ENCODE results near the gene CEBPA. TPM values are rescaled to one million over a fixed set of nuclear protein-coding genes. Genes with fewer than 3 reads are reported as not detected.

CEBPA gene
- total and polyA plus RNA-seq, 3 donors from 2014 or later: 3.5 to 5.0 (median 4.7) TPM

GRCh38 chr19:33343859-33344572 lies 41.7 kb upstream of the CEBPA start:
- H3K36me3 ChIP-seq (ENCODE audit: low read depth, missing control alignments): no peaks in the 10 kb centered on the region
- H3K27me3 ChIP-seq: no peaks in the 10 kb centered on the region
- TF ChIP-seq, protein P1, sequence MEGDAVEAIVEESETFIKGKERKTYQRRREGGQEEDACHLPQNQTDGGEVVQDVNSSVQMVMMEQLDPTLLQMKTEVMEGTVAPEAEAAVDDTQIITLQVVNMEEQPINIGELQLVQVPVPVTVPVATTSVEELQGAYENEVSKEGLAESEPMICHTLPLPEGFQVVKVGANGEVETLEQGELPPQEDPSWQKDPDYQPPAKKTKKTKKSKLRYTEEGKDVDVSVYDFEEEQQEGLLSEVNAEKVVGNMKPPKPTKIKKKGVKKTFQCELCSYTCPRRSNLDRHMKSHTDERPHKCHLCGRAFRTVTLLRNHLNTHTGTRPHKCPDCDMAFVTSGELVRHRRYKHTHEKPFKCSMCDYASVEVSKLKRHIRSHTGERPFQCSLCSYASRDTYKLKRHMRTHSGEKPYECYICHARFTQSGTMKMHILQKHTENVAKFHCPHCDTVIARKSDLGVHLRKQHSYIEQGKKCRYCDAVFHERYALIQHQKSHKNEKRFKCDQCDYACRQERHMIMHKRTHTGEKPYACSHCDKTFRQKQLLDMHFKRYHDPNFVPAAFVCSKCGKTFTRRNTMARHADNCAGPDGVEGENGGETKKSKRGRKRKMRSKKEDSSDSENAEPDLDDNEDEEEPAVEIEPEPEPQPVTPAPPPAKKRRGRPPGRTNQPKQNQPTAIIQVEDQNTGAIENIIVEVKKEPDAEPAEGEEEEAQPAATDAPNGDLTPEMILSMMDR (IDR thresholded peaks at IDR 0.05): no peak
- TF ChIP-seq POLR2A (IDR thresholded peaks at IDR 0.05): no peak
- H3K27ac ChIP-seq: no peak overlapping the region
- DNase-seq: peak; percentile 28
- WGBS, 2 donors: 24 to 33% methylated on average over 12 of the region's 12 CpGs
- H3K9me3 ChIP-seq: no peaks in the 10 kb centered on the region
- peaks cover 4% of the 10 kb centered on the region for H3K4me1 ChIP-seq
- H3K4me3 ChIP-seq: no peak overlapping the region
- intact Hi-C loops (cut with DNase I; ENCODE audit: low total_unique reads): no loop called here

GRCh38 chr19:33343301-33343700 lies 41.0 kb upstream of the CEBPA start:
- Histone ChIP-seq H3K27me3 (no peaks in the 10 kb centered on the region), H3K4me3 (no peak overlapping the region), H3K27ac (no peak overlapping the region), H3K9me3 (no peaks in the 10 kb centered on the region), H3K36me3 (ENCODE audit: low read depth, missing control alignments) (no peaks in the 10 kb centered on the region), H3K4me1 (no peaks in the 10 kb centered on the region)
- 83 to 91% methylated on average over 2 of the region's 2 CpGs for WGBS, 2 donors
- DNase-seq: no peak
- TF ChIP-seq POLR2A (IDR thresholded peaks at IDR 0.05): no peak
- TF ChIP-seq, protein P1 (IDR thresholded peaks at IDR 0.05): no peak
- intact Hi-C loops (cut with DNase I; ENCODE audit: low total_unique reads): no loop called here

DNA sequence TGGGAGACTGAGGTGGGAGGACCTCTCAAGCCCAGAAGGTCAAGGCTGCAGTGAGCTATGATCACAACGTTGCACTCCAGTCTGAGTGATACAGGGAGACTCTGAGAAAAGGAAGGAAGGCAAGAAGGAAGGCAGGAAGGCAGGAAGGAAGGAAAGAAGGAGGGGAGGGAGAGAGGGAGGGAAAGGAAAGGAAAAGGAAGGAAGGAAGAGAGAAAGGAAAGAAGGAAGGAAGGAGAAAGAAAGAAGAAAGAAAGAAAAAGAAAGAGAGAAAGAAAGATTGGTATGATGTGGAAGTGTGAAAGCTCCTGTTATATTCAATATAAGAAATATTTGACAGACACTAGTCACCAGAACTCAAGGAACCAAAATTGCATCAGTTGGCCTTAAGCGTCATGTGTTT lies 38.7 kb upstream of the CEBPA start:
- no peaks in the 10 kb centered on the region for H3K27me3 ChIP-seq
- H3K27ac ChIP-seq: no peak overlapping the region
- H3K9me3 ChIP-seq: no peaks in the 10 kb centered on the region
- no peak for DNase-seq
- H3K4me1 ChIP-seq: no peaks in the 10 kb centered on the region
- no peak for TF ChIP-seq POLR2A (IDR thresholded peaks at IDR 0.05)
- TF ChIP-seq, protein P1 (IDR thresholded peaks at IDR 0.05): no peak
- no peaks in the 10 kb centered on the region for H3K36me3 ChIP-seq (ENCODE audit: low read depth, missing control alignments)
- WGBS, 2 donors: 60 to 69% methylated on average over 2 of the region's 2 CpGs
- H3K4me3 ChIP-seq: no peak overlapping the region
- intact Hi-C loops (cut with DNase I; ENCODE audit: low total_unique reads): no loop called here

DNA sequence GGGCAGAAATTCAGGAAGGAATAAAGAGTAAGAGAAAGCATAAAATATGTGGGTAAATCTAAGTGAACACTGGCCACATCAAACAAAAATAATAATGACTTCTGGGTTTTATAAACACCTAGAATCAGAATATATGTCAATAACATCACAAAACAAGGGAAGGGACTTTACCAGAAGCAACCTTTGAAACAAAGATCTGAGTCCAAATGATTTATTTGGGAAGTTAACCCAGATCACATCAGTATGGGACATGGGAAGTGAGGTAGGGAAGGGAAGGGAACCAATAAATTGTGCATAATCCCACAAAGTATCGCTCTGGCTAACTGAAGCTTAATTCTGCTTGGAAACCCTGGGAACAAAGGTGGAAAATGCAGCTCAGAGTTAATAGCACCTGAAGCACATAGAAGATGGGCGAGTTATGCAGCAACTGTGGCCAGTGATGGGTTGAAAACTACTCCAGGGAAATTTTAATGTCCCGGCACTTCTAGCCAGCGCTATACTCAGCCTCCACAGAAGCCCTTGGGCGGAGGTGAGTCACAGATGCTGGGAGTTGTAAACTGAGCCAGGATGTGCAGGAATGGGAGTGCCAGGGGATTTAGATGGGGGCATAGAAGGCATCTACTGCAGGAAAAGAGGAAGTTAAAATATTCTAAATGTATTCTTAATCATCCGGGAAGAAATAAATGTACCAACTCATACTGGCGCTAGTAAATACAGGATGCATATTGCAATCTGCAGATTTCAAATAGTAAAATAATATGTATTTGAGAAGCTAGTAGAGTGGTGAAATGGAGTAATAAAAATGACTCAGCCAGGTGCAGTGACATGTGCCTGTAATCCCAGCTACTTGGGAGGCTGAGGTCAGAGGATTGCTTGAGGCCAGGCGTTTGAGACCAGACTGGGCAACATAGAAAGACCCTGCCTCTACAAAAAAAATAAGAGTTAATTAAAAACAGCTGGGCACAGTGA lies 37.0 kb upstream of the CEBPA start:
- no peaks in the 10 kb centered on the region for H3K27me3 ChIP-seq
- WGBS, 2 donors: 86 to 91% methylated on average over 8 of the region's 8 CpGs
- no peak for DNase-seq
- no peaks in the 10 kb centered on the region for H3K4me1 ChIP-seq
- no peaks in the 10 kb centered on the region for H3K9me3 ChIP-seq
- no peak overlapping the region for H3K27ac ChIP-seq
- TF ChIP-seq, protein P1 (IDR thresholded peaks at IDR 0.05): no peak
- no peak for TF ChIP-seq POLR2A (IDR thresholded peaks at IDR 0.05)
- intact Hi-C loops (cut with DNase I; ENCODE audit: low total_unique reads): no loop called here
- H3K4me3 ChIP-seq: no peak overlapping the region
- no peaks in the 10 kb centered on the region for H3K36me3 ChIP-seq (ENCODE audit: low read depth, missing control alignments)
